Activated CD8-positive, alpha-beta memory T cell treated with anti-CD3 and anti-CD28 coated beads, Interleukin-2, amount 50 U/mL, for 1 hour (primary cell): Measurements from ENCODE around the gene CTNNBL1.

ENCODE experiments used
- DNase-seq: peaks from one replicate; pipeline ENCODE4 v3.0.0-alpha.2; 2020; ENCODE audit errors: extremely low read depth

CTNNBL1 gene

GRCh38 chr20:37879843-37880242, 186.0 kb downstream of the CTNNBL1 start:
- no peak for DNase-seq

GRCh38 chr20:37880726-37881591, 187.1 kb downstream of the CTNNBL1 start:
- no peak for DNase-seq

GRCh38 chr20:37881601-37882343, 187.9 kb downstream of the CTNNBL1 start:
- no peak for DNase-seq

GRCh38 chr20:37882961-37883712, 189.3 kb downstream of the CTNNBL1 start:
- DNase-seq, result no peak

- DNase-seq, result no peak
Observed at GRCh38 chr20:37885042-37885441, 191.2 kb downstream of the CTNNBL1 start.

- no peak for DNase-seq
Observed at GRCh38 chr20:37885593-37886503, 192.0 kb downstream of the CTNNBL1 start.

- no peak for DNase-seq
Observed at GRCh38 chr20:37886851-37887297, 193.0 kb downstream of the CTNNBL1 start.

- no peak for DNase-seq
Observed at GRCh38 chr20:37888641-37889040, 194.8 kb downstream of the CTNNBL1 start.

GRCh38 chr20:37890108-37890507, 196.3 kb downstream of the CTNNBL1 start:
- DNase-seq, result no peak

GRCh38 chr20:37890643-37891042, 196.8 kb downstream of the CTNNBL1 start:
- DNase-seq, result no peak

- no peak for DNase-seq
Observed at GRCh38 chr20:37892001-37892400, 198.2 kb downstream of the CTNNBL1 start.

- no peak for DNase-seq
Observed at GRCh38 chr20:37893566-37894241, 199.9 kb downstream of the CTNNBL1 start.

- no peak for DNase-seq
Observed at GRCh38 chr20:37894454-37894853, 200.6 kb downstream of the CTNNBL1 start.

- no peak for DNase-seq
Observed at GRCh38 chr20:37895166-37895565, 201.3 kb downstream of the CTNNBL1 start.

GRCh38 chr20:37896932-37897548, 203.2 kb downstream of the CTNNBL1 start:
- DNase-seq, result no peak

- DNase-seq, result no peak
Observed at GRCh38 chr20:37898233-37899104, 204.6 kb downstream of the CTNNBL1 start.

- DNase-seq, result no peak
Observed at GRCh38 chr20:37899105-37900045, 205.5 kb downstream of the CTNNBL1 start.

GRCh38 chr20:37901240-37901639, 207.4 kb downstream of the CTNNBL1 start:
- no peak for DNase-seq
